Panc1 (cell line): ENCODE measurements around the gene CHST9.

Source experiments
- CTCF ChIP-seq: fragments of 450-650 bp; IDR thresholded peaks from 2 replicates; pipeline ENCODE4 v1.5.1; 2017; ENCODE audit warnings: mild to moderate bottlenecking
- POLR2AphosphoS5 ChIP-seq: IDR thresholded peaks from 2 replicates; pipeline ENCODE4 v1.6.1; 2012; ENCODE audit warnings: mild to moderate bottlenecking, low read depth, low read length, moderate library complexity
- REST ChIP-seq, 2 experiments: IDR thresholded peaks; 2 replicates each; pipeline ENCODE4 v1.6.1; 2011 to 2012; ENCODE audit warnings: low read depth in 2 of 2, control low read depth in 1 of 2, low read length in 1 of 2, mild to moderate bottlenecking in 1 of 2, moderate library complexity in 1 of 2; ENCODE audit not compliant: insufficient read depth in 1 of 2
- SIN3A ChIP-seq: IDR thresholded peaks from 2 replicates; pipeline ENCODE4 v1.6.1; 2012; ENCODE audit warnings: low read depth, mild to moderate bottlenecking, low read length, moderate library complexity, borderline replicate concordance; ENCODE audit not compliant: insufficient read depth
- TCF7L2 ChIP-seq: IDR thresholded peaks from 2 replicates; pipeline ENCODE4 v1.6.1; 2011; ENCODE audit warnings: mild to moderate bottlenecking, low read depth, low read length, inconsistent platforms

- TF ChIP-seq CTCF (no peak), REST (IDR thresholded peaks at IDR 0.05; ENCODE audit: insufficient read depth in 1 of 2, low read depth in 2 of 2, low read length in 1 of 2) (no peak), POLR2AphosphoS5 (no peak), TCF7L2 (no peak), SIN3A (no peak)
Observed at GRCh38 chr18:26993568-26993967, 191.5 kb downstream of the CHST9 start.
